Measurements from ENCODE around the gene CBLB. TPM values are rescaled to one million over a fixed set of nuclear protein-coding genes. Genes with fewer than 3 reads are reported as not detected.
"Not testable (repeated sequence)": the region's sequence is repeated elsewhere in the genome, so short reads cannot be mapped to it uniquely, and the experiment has no call there.

Gene CBLB
- total RNA-seq, 2 experiments from 2014 or later, result 68.8 to 76.3 TPM

DNA sequence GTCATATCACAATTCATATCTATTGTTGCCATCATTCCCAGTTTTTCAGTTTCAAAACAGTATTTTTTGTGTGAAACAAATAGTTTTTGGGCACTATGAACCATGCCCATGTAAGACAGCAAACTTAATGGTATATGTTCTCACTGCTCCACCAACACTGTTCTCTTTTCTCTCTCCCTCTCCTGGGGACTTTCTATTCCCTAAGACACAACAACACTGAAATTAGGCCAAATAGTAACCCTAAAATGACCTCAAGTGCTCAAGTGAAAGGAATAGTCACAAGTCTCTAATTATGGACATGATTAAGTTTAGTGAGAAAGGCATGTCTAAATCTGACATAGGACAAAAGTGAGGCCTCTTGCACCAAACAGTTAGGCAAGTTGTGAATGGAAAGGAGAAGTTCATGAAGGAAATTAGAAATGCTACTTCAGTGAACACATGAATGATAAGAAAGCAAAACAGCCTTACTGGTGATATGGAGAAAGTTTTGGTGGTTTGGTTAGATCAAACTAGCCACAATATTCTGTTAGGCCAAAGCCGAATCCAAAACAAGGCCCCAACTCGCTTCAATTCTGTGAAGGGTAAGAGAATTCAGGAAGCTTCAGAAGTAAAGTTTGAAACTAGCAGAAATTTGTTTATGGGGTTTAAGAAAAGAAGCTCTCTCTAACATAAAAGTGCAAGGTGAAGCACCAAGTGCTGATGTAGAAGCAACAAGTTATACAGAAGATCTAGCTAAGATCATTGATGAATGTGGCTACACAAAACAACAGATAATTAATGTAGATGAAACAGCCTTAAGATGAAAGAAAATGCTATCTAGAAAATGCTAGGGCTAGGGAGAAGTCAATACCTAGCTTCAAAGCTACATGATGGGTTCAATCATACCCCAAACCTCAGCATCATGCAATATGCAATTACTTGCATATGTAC is 104.2 kb downstream of the CBLB start:
- Mint-ChIP-seq H3K27ac (peak overlapping the region; percentile 55), H3K4me3 (no peak overlapping the region), H3K9me3 (peaks cover 26% of the 10 kb centered on the region), H3K27me3 (no peaks in the 10 kb centered on the region), H3K36me3 (ENCODE audit: low read depth) (peaks cover 77% of the 10 kb centered on the region), H3K4me1 (peaks cover 39% of the 10 kb centered on the region)
- ChIA-PET POLR2A (interaction anchor here (0.8 to 1.3 kb wide), 2 partner anchors 8 to 70 kb away, joined by 3 read pairs; no protein-coding TSS in a partner anchor), CTCF (no interaction called here)
- no peak for DNase-seq

DNA sequence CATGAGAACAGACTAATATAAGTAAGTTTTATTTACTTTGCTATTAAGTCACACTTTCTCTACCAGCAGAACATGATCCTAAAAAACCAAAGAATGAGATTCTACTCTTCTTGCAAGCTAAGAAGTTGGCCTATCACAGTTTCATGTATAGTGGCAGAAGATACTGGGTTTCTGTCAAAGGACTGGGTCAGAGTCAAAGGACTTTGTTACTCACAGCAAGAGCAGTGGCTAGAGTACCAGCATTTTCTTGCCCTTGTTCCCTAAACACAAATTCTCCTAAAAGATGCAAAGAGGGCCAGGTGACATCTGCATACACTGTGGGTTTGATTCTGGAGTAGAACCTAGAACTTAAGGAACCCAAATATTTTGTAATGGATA is 105.2 kb downstream of the CBLB start:
- Mint-ChIP-seq H3K27me3 (no peaks in the 10 kb centered on the region), H3K4me3 (no peak overlapping the region), H3K9me3 (peaks cover 31% of the 10 kb centered on the region), H3K27ac (no peak overlapping the region), H3K36me3 (ENCODE audit: low read depth) (peaks cover 76% of the 10 kb centered on the region), H3K4me1 (peaks cover 39% of the 10 kb centered on the region)
- POLR2A ChIA-PET, result no interaction called here
- no peak for DNase-seq
- CTCF ChIA-PET, result no interaction called here

DNA sequence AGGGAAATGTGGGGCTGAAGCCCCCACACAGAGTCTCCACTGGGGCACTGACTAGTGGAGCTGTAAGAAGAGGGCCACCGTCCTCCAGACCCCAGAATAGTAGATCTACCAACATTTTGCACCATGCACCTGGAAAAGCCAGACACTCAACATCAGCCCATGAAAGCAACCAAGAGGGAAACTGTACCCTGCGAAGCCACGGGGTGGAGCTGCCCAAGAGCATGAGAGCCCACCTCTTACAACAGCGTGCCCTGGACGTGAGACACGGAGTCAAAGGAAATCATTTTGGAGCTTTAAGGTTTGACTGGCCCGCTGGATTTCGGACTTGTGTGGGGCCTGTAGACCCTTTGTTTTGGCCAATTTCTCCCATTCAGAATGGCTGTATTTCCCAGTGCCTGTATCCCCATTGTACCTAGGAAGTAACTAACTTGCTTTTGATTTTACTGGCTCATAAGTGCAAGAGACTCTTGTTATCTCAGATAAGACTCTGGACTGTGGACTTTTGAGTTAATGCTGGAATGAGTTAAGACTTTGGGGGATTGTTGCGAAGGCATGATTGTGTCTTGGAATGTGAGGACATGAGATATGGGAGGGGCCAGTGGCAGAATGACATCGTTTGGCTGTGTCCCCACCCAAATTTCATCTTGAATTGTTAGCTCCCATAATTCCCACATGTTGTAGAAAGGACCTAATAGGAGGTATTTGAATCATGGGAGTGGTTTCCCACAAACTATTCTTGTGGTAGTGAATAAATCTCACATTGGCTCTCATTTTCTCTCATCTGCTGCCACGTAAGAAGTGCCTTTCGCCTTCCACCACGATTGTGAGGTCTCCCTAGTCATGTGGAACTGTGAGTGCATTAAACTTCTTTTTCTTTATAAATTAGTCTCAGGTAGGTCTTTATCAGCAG is 105.8 kb downstream of the CBLB start:
- ChIA-PET POLR2A (no interaction called here), CTCF (no interaction called here)
- peaks cover 36% of the 10 kb centered on the region for H3K4me1 Mint-ChIP-seq
- H3K36me3 Mint-ChIP-seq (ENCODE audit: low read depth), result peaks cover 76% of the 10 kb centered on the region
- H3K27me3 Mint-ChIP-seq, result no peaks in the 10 kb centered on the region
- H3K27ac Mint-ChIP-seq, result no peak overlapping the region
- DNase-seq, result no peak
- H3K4me3 Mint-ChIP-seq, result no peak overlapping the region
- peaks cover 34% of the 10 kb centered on the region for H3K9me3 Mint-ChIP-seq

DNA sequence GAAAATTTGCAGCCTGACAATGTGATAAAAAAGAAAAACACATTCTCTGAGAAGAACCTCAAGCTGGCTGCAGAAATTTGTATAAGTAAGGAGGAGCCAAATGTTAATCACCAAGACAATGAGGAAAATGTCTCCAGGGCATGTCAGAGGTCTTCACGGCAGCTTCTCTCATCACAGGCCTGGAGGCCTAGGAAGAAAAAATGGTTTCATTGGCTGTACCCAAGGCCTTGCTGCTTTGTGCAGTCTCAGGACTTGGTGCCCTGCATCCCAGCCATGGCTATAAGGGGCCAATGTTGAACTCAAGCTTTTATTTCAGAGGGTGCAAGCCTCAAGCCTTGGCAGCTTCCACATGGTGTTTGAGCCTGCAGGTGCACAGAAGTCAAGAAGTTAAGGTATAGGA is 106.6 kb downstream of the CBLB start:
- peaks cover 37% of the 10 kb centered on the region for H3K9me3 Mint-ChIP-seq
- H3K27ac Mint-ChIP-seq, DNase-seq, POLR2A ChIA-PET, H3K27me3 Mint-ChIP-seq, CTCF ChIA-PET, H3K4me3 Mint-ChIP-seq: not testable (repeated sequence)
- H3K36me3 Mint-ChIP-seq (ENCODE audit: low read depth), result peaks cover 80% of the 10 kb centered on the region
- peaks cover 31% of the 10 kb centered on the region for H3K4me1 Mint-ChIP-seq

DNA sequence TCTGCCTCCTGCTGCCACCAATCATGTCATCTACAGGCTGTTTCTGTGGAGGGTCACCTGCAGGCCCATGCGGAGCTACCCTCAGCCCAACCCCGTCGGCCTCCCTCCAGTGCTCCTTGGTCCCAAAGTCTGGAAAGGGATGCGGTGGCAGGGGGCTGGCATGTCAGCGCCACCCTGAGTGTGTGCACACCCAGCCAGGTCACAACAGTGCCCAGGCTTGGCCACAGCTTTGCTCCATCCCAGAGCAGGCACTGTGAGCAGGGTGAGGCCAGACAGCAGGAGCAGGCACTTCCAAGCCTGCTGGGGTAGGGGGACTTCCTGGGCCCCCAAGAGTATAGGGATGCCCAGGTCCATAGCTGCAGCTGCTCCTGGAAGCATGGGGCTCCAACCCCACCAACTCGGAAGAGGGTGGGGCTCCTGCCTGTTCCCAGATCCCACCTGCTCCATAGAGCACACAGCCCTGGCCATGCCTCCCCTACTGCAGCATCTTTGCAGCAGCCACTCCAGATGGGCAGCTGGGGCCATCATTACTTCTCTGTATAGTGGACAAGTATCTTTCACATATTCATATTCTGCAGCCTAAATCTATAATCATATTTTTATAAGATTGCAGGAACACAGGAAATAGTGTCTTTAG is 109.3 kb downstream of the CBLB start:
- H3K4me1 Mint-ChIP-seq, result peaks cover 25% of the 10 kb centered on the region
- DNase-seq, result no peak
- no peak overlapping the region for H3K4me3 Mint-ChIP-seq
- H3K27me3 Mint-ChIP-seq, result no peaks in the 10 kb centered on the region
- ChIA-PET CTCF (no interaction called here), POLR2A (no interaction called here)
- peaks cover 38% of the 10 kb centered on the region for H3K9me3 Mint-ChIP-seq
- H3K27ac Mint-ChIP-seq, result no peak overlapping the region
- peaks cover 80% of the 10 kb centered on the region for H3K36me3 Mint-ChIP-seq (ENCODE audit: low read depth)

DNA sequence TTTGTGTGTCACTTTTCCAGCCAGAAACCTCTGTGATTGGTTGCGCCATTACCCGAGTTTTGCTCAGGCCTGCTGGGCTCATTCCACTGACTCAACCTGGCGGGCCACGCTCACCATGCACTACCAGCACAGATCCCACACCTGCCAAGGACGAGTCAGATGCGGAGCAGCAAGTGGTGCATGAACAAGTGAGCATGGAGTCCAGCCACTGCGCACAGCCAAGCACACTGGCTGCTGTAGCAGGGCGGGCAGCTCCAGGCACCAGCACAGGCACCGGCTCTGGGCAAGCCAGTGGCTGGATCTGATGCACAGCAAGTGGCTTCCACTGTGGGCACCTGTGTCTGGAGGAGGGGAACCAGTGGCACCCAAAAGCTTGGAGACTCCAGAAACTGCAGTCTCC is 110.4 kb downstream of the CBLB start:
- Mint-ChIP-seq H3K27ac (no peak overlapping the region), H3K36me3 (ENCODE audit: low read depth) (peaks cover 75% of the 10 kb centered on the region), H3K27me3 (no peaks in the 10 kb centered on the region), H3K4me3 (no peak overlapping the region), H3K4me1 (peaks cover 28% of the 10 kb centered on the region), H3K9me3 (peaks cover 35% of the 10 kb centered on the region)
- POLR2A ChIA-PET, result no interaction called here
- CTCF ChIA-PET, result no interaction called here
- no peak for DNase-seq

DNA sequence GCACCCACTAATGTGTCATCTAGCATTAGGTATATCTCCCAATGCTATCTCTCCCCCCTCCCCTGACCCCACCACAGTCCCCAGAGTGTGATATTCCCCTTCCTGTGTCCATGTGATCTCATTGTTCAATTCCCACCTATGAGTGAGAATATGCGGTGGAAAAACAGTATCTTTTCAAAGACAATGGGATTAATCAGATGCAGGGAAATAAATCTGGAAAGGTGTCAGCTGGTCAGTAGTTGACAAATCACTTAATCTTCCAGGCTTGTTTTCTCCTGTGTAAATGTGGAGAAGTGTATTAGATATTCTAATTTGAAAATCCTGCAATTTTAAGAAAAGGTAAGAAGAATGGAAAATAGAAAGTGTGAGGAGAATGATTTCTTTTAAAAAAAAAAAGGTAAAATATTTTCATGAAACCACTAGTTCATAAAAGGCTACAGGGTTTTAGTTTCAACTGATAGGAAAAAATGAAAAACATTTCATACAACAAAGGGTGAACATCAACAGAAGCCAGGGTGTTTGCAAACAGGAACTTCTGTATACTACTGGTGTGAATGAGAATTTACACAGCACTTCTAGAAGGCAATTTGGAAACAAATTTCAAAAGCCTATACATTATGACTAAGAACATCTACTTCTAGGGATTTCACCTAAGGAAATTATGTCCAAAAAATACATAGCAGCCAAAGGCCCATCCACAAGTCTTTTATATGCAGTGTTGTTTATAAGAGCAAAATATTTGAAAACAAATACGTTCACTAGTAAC is 113.5 kb downstream of the CBLB start:
- Mint-ChIP-seq H3K4me1 (peaks cover 53% of the 10 kb centered on the region), H3K27ac (peak overlapping the region; percentile 52), H3K27me3 (no peaks in the 10 kb centered on the region), H3K9me3 (peaks cover 20% of the 10 kb centered on the region), H3K36me3 (ENCODE audit: low read depth) (peaks cover 56% of the 10 kb centered on the region), H3K4me3 (no peak overlapping the region)
- no peak for DNase-seq
- ChIA-PET POLR2A (interaction anchor here (1.1 kb wide), 1 partner anchor 103 kb away, joined by 3 read pairs; no protein-coding TSS in a partner anchor), CTCF (no interaction called here)

DNA sequence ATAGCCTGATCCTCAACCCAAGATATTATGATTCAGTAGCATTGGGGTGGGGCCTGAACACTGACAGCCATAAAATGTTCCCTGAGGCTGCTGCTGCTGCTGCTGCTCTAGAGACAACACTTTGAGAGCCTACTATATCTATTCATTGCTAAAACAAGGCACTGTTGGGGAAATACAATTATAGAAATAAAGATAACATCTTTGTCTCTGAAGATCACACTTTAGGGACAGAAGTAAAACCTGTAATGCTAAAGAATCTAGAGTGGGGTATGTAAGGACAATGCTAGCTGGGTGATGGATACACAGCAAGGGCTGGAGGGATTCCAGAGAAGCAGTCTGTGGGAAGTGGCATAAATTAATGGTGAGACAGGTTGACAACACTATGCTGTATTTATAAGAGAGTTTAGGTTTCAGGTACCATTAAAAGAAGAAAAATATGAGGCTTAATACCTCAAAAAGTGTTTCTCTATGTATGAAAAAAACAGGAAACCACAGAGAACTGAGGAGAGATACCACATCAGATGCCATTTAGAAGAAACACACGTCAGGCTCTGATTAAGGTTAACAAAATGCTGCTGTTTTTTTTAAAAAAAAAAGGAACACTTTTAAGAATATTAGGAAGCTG is 115.9 kb downstream of the CBLB start:
- Mint-ChIP-seq H3K9me3 (peaks cover 8% of the 10 kb centered on the region), H3K4me3 (peak overlapping the region; percentile 47), H3K27me3 (no peaks in the 10 kb centered on the region), H3K27ac (peak overlapping the region; percentile 100), H3K4me1 (peaks cover 69% of the 10 kb centered on the region), H3K36me3 (ENCODE audit: low read depth) (peaks cover 46% of the 10 kb centered on the region)
- peak; percentile 51 for DNase-seq
- CTCF ChIA-PET, result interaction anchor here (0.8 kb wide), 1 partner anchor 116 kb away, joined by 3 read pairs; no protein-coding TSS in a partner anchor
- POLR2A ChIA-PET, result interaction anchor here (1.2 to 1.8 kb wide), 5 partner anchors 48 to 423 kb away, joined by 3 to 12 read pairs (median 3); partner anchors contain the start of gene CBLB

DNA sequence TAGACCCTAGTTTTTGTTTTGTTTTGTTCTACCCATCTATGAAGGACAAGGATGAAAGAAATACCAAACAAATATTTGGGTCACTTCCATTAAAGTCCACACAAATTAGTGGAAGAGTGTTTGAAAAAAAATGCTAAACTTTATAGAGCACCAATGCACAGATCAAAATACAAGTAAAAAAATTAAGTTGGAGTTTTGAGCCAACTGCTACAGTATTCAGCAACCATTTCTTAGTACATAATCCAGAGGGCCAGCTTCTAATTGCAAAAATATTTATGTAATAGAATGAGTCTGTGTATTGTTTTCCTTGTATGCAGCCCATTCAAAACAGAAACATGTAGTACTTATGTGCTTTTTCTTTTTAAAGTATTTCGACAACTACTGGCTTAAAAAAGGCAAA is 121.1 kb downstream of the CBLB start:
- CTCF ChIA-PET, result no interaction called here
- Mint-ChIP-seq H3K27ac (no peak overlapping the region), H3K4me1 (peaks cover 63% of the 10 kb centered on the region), H3K36me3 (ENCODE audit: low read depth) (peaks cover 60% of the 10 kb centered on the region), H3K27me3 (no peaks in the 10 kb centered on the region), H3K9me3 (peaks cover 8% of the 10 kb centered on the region), H3K4me3 (no peak overlapping the region)
- no peak for DNase-seq
- POLR2A ChIA-PET, result no interaction called here

DNA sequence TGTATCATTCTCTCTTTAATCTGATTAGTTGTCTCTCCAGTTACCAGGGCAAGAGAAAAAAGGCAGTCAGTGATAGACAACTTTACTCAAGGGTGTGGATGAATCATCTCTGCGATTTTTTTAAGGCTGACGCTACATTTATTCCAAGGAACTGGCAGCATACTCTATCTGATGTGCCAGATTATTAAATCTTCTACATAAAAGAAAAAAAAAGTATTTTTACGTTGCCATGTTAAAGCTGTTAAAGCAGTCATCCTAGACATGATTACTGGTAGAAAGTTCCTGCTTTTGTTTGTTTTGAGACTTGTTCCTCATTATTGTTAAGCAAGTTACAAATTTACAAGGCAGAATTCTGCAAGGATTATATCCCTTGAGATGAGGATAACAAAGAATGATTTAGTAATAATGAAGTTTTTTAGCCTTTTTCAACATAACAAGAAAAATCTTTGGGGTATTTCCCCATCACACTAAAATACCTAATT is 121.7 kb downstream of the CBLB start:
- Mint-ChIP-seq H3K4me1 (peaks cover 57% of the 10 kb centered on the region), H3K4me3 (no peak overlapping the region), H3K27me3 (no peaks in the 10 kb centered on the region), H3K9me3 (peaks cover 8% of the 10 kb centered on the region), H3K36me3 (ENCODE audit: low read depth) (peaks cover 58% of the 10 kb centered on the region), H3K27ac (peak overlapping the region; percentile 79)
- CTCF ChIA-PET, result no interaction called here
- DNase-seq, result no peak
- POLR2A ChIA-PET, result no interaction called here

DNA sequence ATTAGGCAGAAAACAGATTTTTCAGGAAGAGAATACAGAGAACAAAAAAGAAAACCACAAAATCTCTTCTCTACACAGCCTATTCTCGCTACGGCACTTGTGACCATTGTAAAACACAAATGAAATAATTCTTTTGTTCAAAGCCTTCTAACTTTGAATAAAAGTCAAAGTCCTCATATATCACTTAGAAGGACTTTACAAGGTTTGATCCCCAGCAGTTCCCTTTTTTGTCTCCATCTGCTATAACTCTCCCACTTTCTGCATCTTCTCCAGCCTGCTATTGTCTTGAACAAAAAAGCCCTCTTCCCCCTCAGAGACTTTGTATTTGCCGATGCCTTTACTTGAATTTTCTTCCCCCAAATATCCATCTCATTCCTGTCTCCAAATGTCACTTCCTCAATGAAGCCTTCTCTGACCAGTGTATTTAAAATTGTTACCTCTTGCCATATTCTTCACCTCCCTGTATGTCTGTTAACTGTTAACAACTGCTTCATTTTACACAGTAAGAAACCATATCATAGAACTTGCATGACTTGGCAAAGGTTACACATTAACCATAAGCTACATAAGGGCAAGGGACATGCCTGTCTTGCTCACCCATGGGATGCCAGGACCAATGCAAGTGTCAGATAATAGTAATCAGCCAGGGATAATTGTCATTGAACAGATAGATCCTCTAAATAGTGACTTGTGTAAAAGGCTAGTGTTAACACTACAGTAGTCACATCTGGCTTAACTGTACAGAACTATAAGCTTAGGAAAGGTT is 122.4 kb downstream of the CBLB start:
- H3K27ac Mint-ChIP-seq, result peak overlapping the region; percentile 79
- H3K9me3 Mint-ChIP-seq, result peaks cover 12% of the 10 kb centered on the region
- peaks cover 64% of the 10 kb centered on the region for H3K36me3 Mint-ChIP-seq (ENCODE audit: low read depth)
- ChIA-PET POLR2A (no interaction called here), CTCF (no interaction called here)
- no peaks in the 10 kb centered on the region for H3K27me3 Mint-ChIP-seq
- H3K4me1 Mint-ChIP-seq, result peaks cover 55% of the 10 kb centered on the region
- DNase-seq, result no peak
- H3K4me3 Mint-ChIP-seq, result peak overlapping the region; percentile 54
